Neural progenitor cell (in vitro differentiated cells): ENCODE results near the gene TRUB1. TPM values are rescaled to one million over a fixed set of nuclear protein-coding genes. Genes with fewer than 3 reads are reported as not detected.

ENCODE experiments used
- DNase-seq: peaks from one replicate; pipeline ENCODE4 v3.0.0-alpha.2; 2016; ENCODE audit warnings: low spot score
- H2AFZ ChIP-seq: fragments of 200-600 bp; sonication (generic); replicated peaks from 2 replicates; pipeline ENCODE4 v1.6.1; 2016; ENCODE audit warnings: antibody characterized with exemption
- H3F3A ChIP-seq: fragments of 200-600 bp; sonication (generic); 2 replicates; pipeline ENCODE4 v1.6.1; 2016; ENCODE audit warnings: antibody characterized with exemption, low read depth
- H3K27ac ChIP-seq: fragments of 200-600 bp; sonication (generic); 2 replicates; pipeline ENCODE4 v1.5.1; 2016; ENCODE audit warnings: mild to moderate bottlenecking
- H3K27me3 ChIP-seq: fragments of 200-600 bp; sonication (generic); 2 replicates; pipeline ENCODE4 v1.6.1; 2016; ENCODE audit warnings: mild to moderate bottlenecking, moderate library complexity
- H3K36me3 ChIP-seq: fragments of 200-600 bp; sonication (generic); 2 replicates; pipeline ENCODE4 v1.5.1; 2016
- H3K4me1 ChIP-seq: fragments of 200-600 bp; sonication (generic); 2 replicates; pipeline ENCODE4 v1.6.1; 2016; ENCODE audit warnings: mixed run types
- H3K4me2 ChIP-seq: fragments of 200-600 bp; sonication (generic); 2 replicates; pipeline ENCODE4 v1.6.1; 2016
- H3K4me3 ChIP-seq: fragments of 200-600 bp; sonication (generic); 2 replicates; pipeline ENCODE4 v1.5.1; 2016
- H3K79me2 ChIP-seq: fragments of 200-600 bp; sonication (generic); 2 replicates; pipeline ENCODE4 v1.6.1; 2016; ENCODE audit warnings: low read depth
- H3K9ac ChIP-seq: fragments of 200-600 bp; sonication (generic); 2 replicates; pipeline ENCODE4 v1.6.1; 2016
- H3K9me3 ChIP-seq: fragments of 200-600 bp; sonication (generic); 2 replicates; pipeline ENCODE4 v1.5.1; 2016; ENCODE audit warnings: low read depth
- H4K20me1 ChIP-seq: fragments of 200-600 bp; sonication (generic); 2 replicates; pipeline ENCODE4 v1.6.1; 2016; ENCODE audit warnings: low read depth
- H3K27ac Mint-ChIP-seq: 3 replicates; pipeline ENCODE4 v1.8.0; 2021; ENCODE audit warnings: mixed read lengths
- H3K27me3 Mint-ChIP-seq: 2 replicates; pipeline ENCODE4 v1.8.0; 2022; ENCODE audit warnings: low read depth, mild to moderate bottlenecking, inconsistent platforms, moderate library complexity, mixed read lengths; ENCODE audit not compliant: insufficient read depth
- H3K36me3 Mint-ChIP-seq: 3 replicates; pipeline ENCODE4 v1.8.0; 2021; ENCODE audit warnings: mixed read lengths
- H3K4me1 Mint-ChIP-seq: 3 replicates; pipeline ENCODE4 v1.8.0; 2021; ENCODE audit warnings: mixed read lengths
- H3K4me3 Mint-ChIP-seq: 3 replicates; pipeline ENCODE4 v1.8.0; 2021; ENCODE audit warnings: mild to moderate bottlenecking, moderate library complexity, mixed read lengths
- H3K9me3 Mint-ChIP-seq: 3 replicates; pipeline ENCODE4 v1.8.0; 2020; ENCODE audit warnings: mixed read lengths
- CTCF ChIP-seq: fragments of 200-600 bp; sonication (generic); IDR thresholded peaks from 2 replicates; pipeline ENCODE4 v1.5.1; 2017; ENCODE audit warnings: antibody characterized with exemption, mild to moderate bottlenecking
- EZH2 ChIP-seq: fragments of 200-600 bp; sonication (generic); IDR thresholded peaks from 2 replicates; pipeline ENCODE4 v1.6.1; 2017; ENCODE audit warnings: antibody characterized with exemption, mild to moderate bottlenecking, moderate library complexity
- EZH2phosphoT487 ChIP-seq: fragments of 200-600 bp; sonication (generic); IDR thresholded peaks from 2 replicates; pipeline ENCODE4 v1.6.1; 2017; ENCODE audit warnings: antibody characterized with exemption
- total RNA-seq: library from RNA; depleted of rRNA; stranded (reverse); fragments of >200 nt; gene quantifications from 2 replicates; pipeline ENCODE4 v1.2.3, GENCODE V29; 2015; ENCODE audit warnings: low replicate concordance

Gene TRUB1
- total RNA-seq, 1 donor from 2014 or later = 41.9 TPM

GRCh38 chr10:114962441-114962840 lies 24.4 kb downstream of the TRUB1 start:
- H3F3A ChIP-seq = no peaks in the 10 kb centered on the region
- H3K4me1 ChIP-seq = peaks cover 4% of the 10 kb centered on the region
- H3K9ac ChIP-seq = no peak overlapping the region
- H3K4me2 ChIP-seq = no peak overlapping the region
- peaks cover 7% of the 10 kb centered on the region for H4K20me1 ChIP-seq
- H3K27me3 ChIP-seq = no peaks in the 10 kb centered on the region
- H3K9me3 Mint-ChIP-seq = peaks cover 2% of the 10 kb centered on the region
- no peak for DNase-seq
- H3K79me2 ChIP-seq = peaks cover 63% of the 10 kb centered on the region
- no peaks in the 10 kb centered on the region for H3K36me3 ChIP-seq
- H3K4me3 ChIP-seq = no peak overlapping the region
- peaks cover 2% of the 10 kb centered on the region for H3K27me3 Mint-ChIP-seq
- peaks cover 3% of the 10 kb centered on the region for H3K4me1 Mint-ChIP-seq
- H2AFZ ChIP-seq = no peak overlapping the region
- H3K36me3 Mint-ChIP-seq = peaks cover 40% of the 10 kb centered on the region
- no peak overlapping the region for H3K27ac ChIP-seq
- H3K4me3 Mint-ChIP-seq = no peak overlapping the region
- TF ChIP-seq CTCF (no peak), EZH2phosphoT487 (no peak), EZH2 (no peak)
- no peak overlapping the region for H3K27ac Mint-ChIP-seq
- H3K9me3 ChIP-seq = no peaks in the 10 kb centered on the region

GRCh38 chr10:114963908-114964307 lies 25.9 kb downstream of the TRUB1 start:
- Histone ChIP-seq H3K79me2 (peaks cover 64% of the 10 kb centered on the region), H4K20me1 (peaks cover 15% of the 10 kb centered on the region), H3K36me3 (no peaks in the 10 kb centered on the region), H3F3A (no peaks in the 10 kb centered on the region), H3K4me2 (no peak overlapping the region), H3K9me3 (no peaks in the 10 kb centered on the region), H3K27ac (no peak overlapping the region), H3K9ac (no peak overlapping the region), H2AFZ (no peak overlapping the region), H3K27me3 (no peaks in the 10 kb centered on the region), H3K4me1 (peaks cover 4% of the 10 kb centered on the region), H3K4me3 (no peak overlapping the region)
- TF ChIP-seq EZH2phosphoT487 = no peak
- no peak for TF ChIP-seq EZH2
- H3K4me1 Mint-ChIP-seq = peaks cover 6% of the 10 kb centered on the region
- peaks cover 2% of the 10 kb centered on the region for H3K27me3 Mint-ChIP-seq
- peaks cover 40% of the 10 kb centered on the region for H3K36me3 Mint-ChIP-seq
- DNase-seq = no peak
- no peak overlapping the region for H3K4me3 Mint-ChIP-seq
- peaks cover 2% of the 10 kb centered on the region for H3K9me3 Mint-ChIP-seq
- H3K27ac Mint-ChIP-seq = no peak overlapping the region

- H3K4me3 Mint-ChIP-seq = no peak overlapping the region
- no peaks in the 10 kb centered on the region for H3K36me3 ChIP-seq
Observed at GRCh38 chr10:114967071-114967470, 29.1 kb downstream of the TRUB1 start.

GRCh38 chr10:114970515-114970914 lies 32.5 kb downstream of the TRUB1 start:
- H3K27me3 Mint-ChIP-seq = peaks cover 2% of the 10 kb centered on the region
- peak overlapping the region; percentile 34 for H3K27ac ChIP-seq
- peaks cover 65% of the 10 kb centered on the region for H3K79me2 ChIP-seq
- H3K36me3 ChIP-seq = no peaks in the 10 kb centered on the region
- peaks cover 2% of the 10 kb centered on the region for H3K36me3 Mint-ChIP-seq
- no peak overlapping the region for H3K9ac ChIP-seq
- H3K9me3 ChIP-seq = no peaks in the 10 kb centered on the region
- no peaks in the 10 kb centered on the region for H3K9me3 Mint-ChIP-seq
- H3K4me1 ChIP-seq = peaks cover 56% of the 10 kb centered on the region
- H3K27ac Mint-ChIP-seq = no peak overlapping the region
- peaks cover 41% of the 10 kb centered on the region for H3K4me1 Mint-ChIP-seq
- H3K4me3 ChIP-seq = no peak overlapping the region
- H2AFZ ChIP-seq = no peak overlapping the region
- H3K4me3 Mint-ChIP-seq = no peak overlapping the region
- H3K27me3 ChIP-seq = no peaks in the 10 kb centered on the region
- peak overlapping the region; percentile 21 for H3K4me2 ChIP-seq
- TF ChIP-seq EZH2 = no peak
- TF ChIP-seq EZH2phosphoT487 = no peak
- TF ChIP-seq CTCF = no peak
- H3F3A ChIP-seq = peaks cover 16% of the 10 kb centered on the region
- peaks cover 20% of the 10 kb centered on the region for H4K20me1 ChIP-seq
- DNase-seq = peak; percentile 23

More at GRCh38 chr10:114967071-114967470, 29.1 kb downstream of the TRUB1 start:
- no peaks in the 10 kb centered on the region for H3K27me3 ChIP-seq
- no peak overlapping the region for H2AFZ ChIP-seq
- TF ChIP-seq EZH2phosphoT487 = no peak
- no peak for DNase-seq
- H3K79me2 ChIP-seq = peaks cover 83% of the 10 kb centered on the region
- no peak overlapping the region for H3K4me2 ChIP-seq
- H3K36me3 Mint-ChIP-seq = peaks cover 22% of the 10 kb centered on the region
- H3F3A ChIP-seq = no peaks in the 10 kb centered on the region
- peaks cover 2% of the 10 kb centered on the region for H3K9me3 Mint-ChIP-seq
- H3K27ac ChIP-seq = no peak overlapping the region
- H3K4me1 Mint-ChIP-seq = peaks cover 18% of the 10 kb centered on the region
- no peak overlapping the region for H3K9ac ChIP-seq
- H3K9me3 ChIP-seq = no peaks in the 10 kb centered on the region
- H4K20me1 ChIP-seq = peaks cover 20% of the 10 kb centered on the region
- H3K4me1 ChIP-seq = peaks cover 30% of the 10 kb centered on the region
- no peak overlapping the region for H3K4me3 ChIP-seq
- no peak overlapping the region for H3K27ac Mint-ChIP-seq
- H3K27me3 Mint-ChIP-seq = peaks cover 2% of the 10 kb centered on the region
